HepG2 (cell line): Measurements from ENCODE around the gene COL9A3. TPM values are rescaled to one million over a fixed set of nuclear protein-coding genes. Genes with fewer than 3 reads are reported as not detected.

ENCODE experiments used
- ADNP ChIP-seq: sonication (generic); formaldehyde crosslinking; IDR thresholded peaks from 2 replicates; pipeline ENCODE4 v1.4.0; 2020; ENCODE audit warnings: missing genetic modification reagents
- ARID3A ChIP-seq: IDR thresholded peaks from 2 replicates; pipeline ENCODE4 v1.6.1; 2012; ENCODE audit warnings: low read depth, low read length, improper control_type of control experiment
- ESRRA ChIP-seq: sonication (generic); formaldehyde crosslinking; IDR thresholded peaks from 2 replicates; pipeline ENCODE4 v1.5.1; 2020; ENCODE audit warnings: mild to moderate bottlenecking, low read depth, missing genetic modification reagents
- FOXM1 ChIP-seq: sonication (generic); formaldehyde crosslinking; IDR thresholded peaks from 2 replicates; pipeline ENCODE4 v1.5.0; 2020; ENCODE audit warnings: missing genetic modification reagents
- HDAC1 ChIP-seq: sonication (generic); formaldehyde crosslinking; IDR thresholded peaks from 2 replicates; pipeline ENCODE4 v1.5.1; 2020; ENCODE audit warnings: mild to moderate bottlenecking, missing genetic modification reagents
- MIXL1 ChIP-seq: IDR thresholded peaks from 2 replicates; pipeline ENCODE4 v1.6.1; 2016
- NFATC3 ChIP-seq: sonication (generic); formaldehyde crosslinking; IDR thresholded peaks from 2 replicates; pipeline ENCODE4 v1.5.1; 2020; ENCODE audit warnings: mild to moderate bottlenecking, missing genetic modification reagents
- POLR2A ChIP-seq, 2 experiments: IDR thresholded peaks; 2 replicates each; pipeline ENCODE4 v1.6.1; 2011; ENCODE audit warnings: low read depth in 2 of 2, low read length in 2 of 2, mild to moderate bottlenecking in 1 of 2, moderate library complexity in 1 of 2; ENCODE audit not compliant: insufficient read depth in 1 of 2
- RFXAP ChIP-seq: sonication (generic); formaldehyde crosslinking; IDR thresholded peaks from 2 replicates; pipeline ENCODE4 v1.4.0; 2020; ENCODE audit warnings: missing genetic modification reagents, borderline replicate concordance
- SNAI1 ChIP-seq: sonication (generic); formaldehyde crosslinking; IDR thresholded peaks from 2 replicates; pipeline ENCODE4 v1.5.0; 2020; ENCODE audit warnings: mild to moderate bottlenecking, missing genetic modification reagents, borderline replicate concordance
- TEAD3 ChIP-seq: optimal IDR thresholded peaks from 2 replicates; pipeline ENCODE3; 2016; ENCODE audit warnings: borderline replicate concordance
- ZFP1 ChIP-seq: IDR thresholded peaks from 2 replicates; pipeline ENCODE4 v1.6.1; 2016
- ZNF230 ChIP-seq: sonication (generic); formaldehyde crosslinking; IDR thresholded peaks from 2 replicates; pipeline ENCODE4 v1.4.0; 2020; ENCODE audit warnings: mild to moderate bottlenecking, missing genetic modification reagents
- ZNF431 ChIP-seq: sonication (generic); formaldehyde crosslinking; IDR thresholded peaks from 2 replicates; pipeline ENCODE4 v1.9.0; 2022; ENCODE audit warnings: missing genetic modification reagents, low read depth, mild to moderate bottlenecking, borderline replicate concordance
- ZNF510 ChIP-seq: sonication (generic); formaldehyde crosslinking; IDR thresholded peaks from 2 replicates; pipeline ENCODE4 v1.4.0; 2020; ENCODE audit warnings: low read depth, mild to moderate bottlenecking, missing genetic modification reagents
- ZNF512 ChIP-seq: sonication (generic); formaldehyde crosslinking; IDR thresholded peaks from 2 replicates; pipeline ENCODE4 v1.4.0; 2020; ENCODE audit warnings: mild to moderate bottlenecking, missing genetic modification reagents
- ZNF619 ChIP-seq: sonication (generic); formaldehyde crosslinking; IDR thresholded peaks from 2 replicates; pipeline ENCODE4 v1.4.0; 2020; ENCODE audit warnings: mild to moderate bottlenecking, missing genetic modification reagents
- ZNF674 ChIP-seq: sonication (generic); formaldehyde crosslinking; IDR thresholded peaks from 2 replicates; pipeline ENCODE4 v1.5.0; 2020; ENCODE audit warnings: low read depth, mild to moderate bottlenecking, missing genetic modification reagents
- polyA plus RNA-seq, 8 experiments: library from polyadenylated mRNA; depleted of rRNA in 3 of 8; stranded (reverse) in 7 of 8; unstranded in 1 of 8; fragments of >200 nt; fragmentation: Illumina TruSeq in 4 of 8; extraction: Trizol in 4 of 8; gene quantifications; 2 replicates each; pipeline versions ENCODE4 v1.2.1 to v1.2.3, GENCODE V29; 2011 to 2016; ENCODE audit warnings: low read depth in 4 of 8, missing spikeins in 1 of 8, mixed read lengths in 1 of 8; ENCODE audit not compliant: insufficient read depth in 1 of 8
- total RNA-seq, 5 experiments: library from RNA; depleted of rRNA; stranded (reverse); fragments of >200 nt; fragmentation: Illumina TruSeq; extraction: Trizol; gene quantifications; 2 replicates each; pipeline ENCODE4 v1.2.3, GENCODE V29; 2016; ENCODE audit warnings: low read depth in 1 of 5
- TF ChIP-seq, protein P1 (sequence below): sonication (generic); formaldehyde crosslinking; IDR thresholded peaks from 2 replicates; pipeline ENCODE4 v1.5.0; 2020; ENCODE audit warnings: mild to moderate bottlenecking, missing genetic modification reagents, borderline replicate concordance
- TF ChIP-seq, protein P2 (sequence below): sonication (generic); formaldehyde crosslinking; IDR thresholded peaks from 2 replicates; pipeline ENCODE4 v1.5.0; 2020; ENCODE audit warnings: missing genetic modification reagents

Gene COL9A3
- total and polyA plus RNA-seq, 2 of the 13 experiments (the other 11 are each of a cell fraction or from before 2014, with no cell fraction given), result 155 to 204 TPM

DNA sequence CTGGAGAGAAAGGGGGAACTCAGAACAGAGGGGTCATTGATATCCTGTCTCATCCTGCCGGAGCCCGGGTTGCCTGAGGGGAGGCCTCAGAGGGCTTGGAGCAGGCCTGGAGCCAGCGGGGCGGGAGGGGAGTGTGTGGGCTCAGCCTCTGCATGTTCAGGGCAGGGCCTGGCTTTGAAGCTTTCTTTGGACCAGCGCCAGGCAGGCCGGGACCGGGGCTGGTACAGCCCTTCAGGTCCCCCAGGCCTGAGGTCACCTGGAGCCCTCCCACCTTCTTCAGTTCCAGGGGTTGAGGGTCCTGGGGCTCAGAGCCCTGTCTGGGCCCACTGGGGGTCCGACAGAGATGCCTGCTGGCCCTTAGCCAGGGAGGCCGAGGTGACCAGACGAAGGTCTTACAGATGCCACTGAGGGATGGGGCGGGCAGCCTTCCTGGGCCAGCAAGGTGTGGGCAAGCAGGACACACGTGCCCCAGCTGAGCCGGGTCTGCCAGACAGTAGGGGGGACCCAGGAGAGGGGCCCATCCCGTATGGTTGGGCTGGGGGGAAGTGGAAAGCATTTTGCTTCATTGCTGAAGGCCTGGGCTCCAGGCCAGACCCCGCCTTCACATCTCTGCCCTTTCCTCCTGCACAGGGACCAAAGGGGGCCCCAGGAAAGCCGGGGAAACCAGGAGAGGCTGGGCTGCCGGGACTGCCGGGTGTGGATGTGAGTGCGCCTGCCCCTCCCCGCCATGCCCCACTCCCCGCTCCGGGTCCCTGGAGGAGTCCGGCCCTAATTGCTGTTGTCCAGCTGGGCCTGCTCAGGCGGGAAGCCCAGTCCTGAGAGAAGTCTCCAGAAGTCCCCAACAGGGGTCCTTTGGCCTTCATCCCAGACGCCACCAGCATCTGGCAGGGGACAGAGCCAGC lies 2.0 kb downstream of the COL9A3 start (continued):
- TF ChIP-seq, protein P1, sequence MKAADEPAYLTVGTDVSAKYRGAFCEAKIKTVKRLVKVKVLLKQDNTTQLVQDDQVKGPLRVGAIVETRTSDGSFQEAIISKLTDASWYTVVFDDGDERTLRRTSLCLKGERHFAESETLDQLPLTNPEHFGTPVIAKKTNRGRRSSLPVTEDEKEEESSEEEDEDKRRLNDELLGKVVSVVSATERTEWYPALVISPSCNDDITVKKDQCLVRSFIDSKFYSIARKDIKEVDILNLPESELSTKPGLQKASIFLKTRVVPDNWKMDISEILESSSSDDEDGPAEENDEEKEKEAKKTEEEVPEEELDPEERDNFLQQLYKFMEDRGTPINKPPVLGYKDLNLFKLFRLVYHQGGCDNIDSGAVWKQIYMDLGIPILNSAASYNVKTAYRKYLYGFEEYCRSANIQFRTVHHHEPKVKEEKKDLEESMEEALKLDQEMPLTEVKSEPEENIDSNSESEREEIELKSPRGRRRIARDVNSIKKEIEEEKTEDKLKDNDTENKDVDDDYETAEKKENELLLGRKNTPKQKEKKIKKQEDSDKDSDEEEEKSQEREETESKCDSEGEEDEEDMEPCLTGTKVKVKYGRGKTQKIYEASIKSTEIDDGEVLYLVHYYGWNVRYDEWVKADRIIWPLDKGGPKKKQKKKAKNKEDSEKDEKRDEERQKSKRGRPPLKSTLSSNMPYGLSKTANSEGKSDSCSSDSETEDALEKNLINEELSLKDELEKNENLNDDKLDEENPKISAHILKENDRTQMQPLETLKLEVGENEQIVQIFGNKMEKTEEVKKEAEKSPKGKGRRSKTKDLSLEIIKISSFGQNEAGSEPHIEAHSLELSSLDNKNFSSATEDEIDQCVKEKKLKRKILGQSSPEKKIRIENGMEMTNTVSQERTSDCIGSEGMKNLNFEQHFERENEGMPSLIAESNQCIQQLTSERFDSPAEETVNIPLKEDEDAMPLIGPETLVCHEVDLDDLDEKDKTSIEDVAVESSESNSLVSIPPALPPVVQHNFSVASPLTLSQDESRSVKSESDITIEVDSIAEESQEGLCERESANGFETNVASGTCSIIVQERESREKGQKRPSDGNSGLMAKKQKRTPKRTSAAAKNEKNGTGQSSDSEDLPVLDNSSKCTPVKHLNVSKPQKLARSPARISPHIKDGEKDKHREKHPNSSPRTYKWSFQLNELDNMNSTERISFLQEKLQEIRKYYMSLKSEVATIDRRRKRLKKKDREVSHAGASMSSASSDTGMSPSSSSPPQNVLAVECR (CRISPR knock-in tag), result peak; percentile 70; the same call in 1 of the 2 replicates
- no peak for TF ChIP-seq NFATC3 (CRISPR knock-in tag)
- TF ChIP-seq ESRRA, result no peak; the same call in 1 of the 2 replicates
- no peak for TF ChIP-seq TEAD3 (CRISPR knock-in tag)
- no peak for TF ChIP-seq ZNF510
- no peak for TF ChIP-seq SNAI1 (CRISPR knock-in tag)
- no peak for TF ChIP-seq MIXL1 (CRISPR knock-in tag)
- TF ChIP-seq ZNF431 (CRISPR knock-in tag), result no peak
- 0 out of 2 replicates have a peak, but pooled peaks have one; percentile 35 for TF ChIP-seq FOXM1 (CRISPR knock-in tag)
- peak; percentile 95; the same call in 1 of the 2 replicates for TF ChIP-seq ZNF619 (CRISPR knock-in tag)
- TF ChIP-seq ZFP1 (CRISPR knock-in tag), result peak; percentile 43; the same call in 1 of the 2 replicates
- TF ChIP-seq ARID3A, result no peak
- TF ChIP-seq ZNF230 (CRISPR knock-in tag), result no peak
- TF ChIP-seq, protein P2, sequence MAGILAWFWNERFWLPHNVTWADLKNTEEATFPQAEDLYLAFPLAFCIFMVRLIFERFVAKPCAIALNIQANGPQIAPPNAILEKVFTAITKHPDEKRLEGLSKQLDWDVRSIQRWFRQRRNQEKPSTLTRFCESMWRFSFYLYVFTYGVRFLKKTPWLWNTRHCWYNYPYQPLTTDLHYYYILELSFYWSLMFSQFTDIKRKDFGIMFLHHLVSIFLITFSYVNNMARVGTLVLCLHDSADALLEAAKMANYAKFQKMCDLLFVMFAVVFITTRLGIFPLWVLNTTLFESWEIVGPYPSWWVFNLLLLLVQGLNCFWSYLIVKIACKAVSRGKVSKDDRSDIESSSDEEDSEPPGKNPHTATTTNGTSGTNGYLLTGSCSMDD (CRISPR knock-in tag), result no peak; the same call in 1 of the 2 replicates
- no peak for TF ChIP-seq ZNF674
- TF ChIP-seq POLR2A (IDR thresholded peaks at IDR 0.05; ENCODE audit: insufficient read depth in 1 of 2, low read depth in 2 of 2, low read length in 2 of 2), result no peak
- TF ChIP-seq ZNF512 (CRISPR knock-in tag), result 0 out of 2 replicates have a peak, but pooled peaks have one; percentile 66
- no peak for TF ChIP-seq ADNP (CRISPR knock-in tag)
- no peak for TF ChIP-seq RFXAP (CRISPR knock-in tag)
- 0 out of 2 replicates have a peak, but pooled peaks have one; percentile 22 for TF ChIP-seq HDAC1
